H1 (cell line): ENCODE data around the gene INTS7.

Experiments used
- EP300 ChIP-seq, 2 experiments: IDR thresholded peaks; 1 replicate in 1 of 2; 2 replicates in 1 of 2; pipeline ENCODE4 v1.6.1; 2011 to 2012; ENCODE audit warnings: low read depth in 2 of 2, low read length in 2 of 2, mild to moderate bottlenecking in 2 of 2, borderline replicate concordance in 1 of 2, inconsistent platforms in 1 of 2, moderate library complexity in 1 of 2
- EZH2 ChIP-seq: fragments of 200-600 bp; sonication (generic); IDR thresholded peaks from 2 replicates; pipeline ENCODE4 v1.7.1; 2012; ENCODE audit warnings: low read depth, mild to moderate bottlenecking, moderate library complexity, low read length, inconsistent platforms; ENCODE audit not compliant: severe bottlenecking
- PHF8 ChIP-seq: fragments of 200-600 bp; sonication (generic); conservative IDR thresholded peaks from 2 replicates; pipeline ENCODE4 v1.7.1; 2012; ENCODE audit warnings: low read depth, mild to moderate bottlenecking, inconsistent platforms, low read length, moderate library complexity
- POLR2A ChIP-seq, 2 experiments: IDR thresholded peaks; 1 replicate in 1 of 2; 2 replicates in 1 of 2; pipeline ENCODE4 v1.6.1; 2011; ENCODE audit warnings: low read depth in 2 of 2, low read length in 2 of 2, mild to moderate bottlenecking in 2 of 2; ENCODE audit errors: control extremely low read depth in 1 of 2
- RBBP5 ChIP-seq: IDR thresholded peaks from 2 replicates; pipeline ENCODE4 v1.7.1; 2012; ENCODE audit warnings: low read depth, mild to moderate bottlenecking, inconsistent platforms, low read length, moderate library complexity, borderline replicate concordance
- TAF1 ChIP-seq: IDR thresholded peaks from 2 replicates; pipeline ENCODE4 v1.6.1; 2011; ENCODE audit warnings: mild to moderate bottlenecking, low read depth, low read length
- TF ChIP-seq, protein P1 (sequence below), 3 experiments: IDR thresholded peaks; 1 replicate in 2 of 3; 2 replicates in 1 of 3; pipeline versions ENCODE4 v1.5.1 to v1.6.1; 2011; ENCODE audit warnings: low read length in 3 of 3, mild to moderate bottlenecking in 3 of 3, inconsistent platforms in 2 of 3, low read depth in 1 of 3, moderate library complexity in 1 of 3; ENCODE audit not compliant: insufficient read depth in 1 of 3; ENCODE audit errors: control extremely low read depth in 1 of 3
- TF ChIP-seq, protein P2 (sequence below): IDR thresholded peaks from 2 replicates; pipeline ENCODE4 v1.6.1; 2012; ENCODE audit warnings: low read length, inconsistent platforms

DNA sequence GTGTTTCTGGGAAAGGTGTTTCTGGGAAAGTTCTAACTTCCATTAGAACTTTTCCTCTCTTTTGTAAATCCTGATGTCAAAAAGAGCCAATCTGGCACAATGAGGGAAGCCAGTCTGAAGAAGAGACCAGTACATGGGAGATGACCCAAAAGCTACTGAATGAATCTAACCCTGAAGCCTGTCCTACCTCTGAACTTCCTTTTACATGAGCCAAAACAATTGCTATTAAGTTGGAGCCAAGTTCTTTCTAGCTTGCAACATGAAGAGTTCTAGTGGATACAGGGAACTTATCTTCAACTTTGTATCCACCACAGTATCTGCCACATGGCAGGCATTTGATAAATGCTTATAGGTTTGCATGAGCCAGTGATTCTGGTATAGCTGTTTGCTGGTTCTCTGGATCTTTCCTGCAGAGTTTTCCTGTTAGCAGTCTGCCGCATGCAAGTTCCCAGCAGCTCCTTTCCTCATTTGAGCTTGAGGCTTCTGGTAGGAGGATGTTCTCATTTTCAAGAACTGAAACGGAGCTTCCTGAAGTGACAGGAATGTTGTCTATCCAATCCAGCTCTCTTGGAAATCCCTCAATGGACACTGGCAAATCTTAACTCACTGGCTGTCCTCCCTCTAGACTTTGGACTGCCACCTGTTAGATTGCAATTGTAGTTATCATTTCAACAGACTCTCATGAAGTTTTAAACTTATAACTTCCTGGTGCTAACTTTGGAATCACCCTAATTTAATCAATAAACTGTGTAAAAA lies 131.7 kb downstream of the INTS7 start:
- no peak for TF ChIP-seq EP300 (IDR thresholded peaks at IDR 0.05; ENCODE audit: borderline replicate concordance in 1 of 2, low read depth in 2 of 2, low read length in 2 of 2)
- no peak for TF ChIP-seq POLR2A (IDR thresholded peaks at IDR 0.05; ENCODE audit: control extremely low read depth in 1 of 2, low read depth in 2 of 2, low read length in 2 of 2)
- TF ChIP-seq, protein P1, sequence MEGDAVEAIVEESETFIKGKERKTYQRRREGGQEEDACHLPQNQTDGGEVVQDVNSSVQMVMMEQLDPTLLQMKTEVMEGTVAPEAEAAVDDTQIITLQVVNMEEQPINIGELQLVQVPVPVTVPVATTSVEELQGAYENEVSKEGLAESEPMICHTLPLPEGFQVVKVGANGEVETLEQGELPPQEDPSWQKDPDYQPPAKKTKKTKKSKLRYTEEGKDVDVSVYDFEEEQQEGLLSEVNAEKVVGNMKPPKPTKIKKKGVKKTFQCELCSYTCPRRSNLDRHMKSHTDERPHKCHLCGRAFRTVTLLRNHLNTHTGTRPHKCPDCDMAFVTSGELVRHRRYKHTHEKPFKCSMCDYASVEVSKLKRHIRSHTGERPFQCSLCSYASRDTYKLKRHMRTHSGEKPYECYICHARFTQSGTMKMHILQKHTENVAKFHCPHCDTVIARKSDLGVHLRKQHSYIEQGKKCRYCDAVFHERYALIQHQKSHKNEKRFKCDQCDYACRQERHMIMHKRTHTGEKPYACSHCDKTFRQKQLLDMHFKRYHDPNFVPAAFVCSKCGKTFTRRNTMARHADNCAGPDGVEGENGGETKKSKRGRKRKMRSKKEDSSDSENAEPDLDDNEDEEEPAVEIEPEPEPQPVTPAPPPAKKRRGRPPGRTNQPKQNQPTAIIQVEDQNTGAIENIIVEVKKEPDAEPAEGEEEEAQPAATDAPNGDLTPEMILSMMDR (IDR thresholded peaks at IDR 0.05; ENCODE audit: control extremely low read depth in 1 of 3, insufficient read depth in 1 of 3, low read depth in 1 of 3, low read length in 3 of 3): no peak
- no peak for TF ChIP-seq TAF1
- TF ChIP-seq PHF8: no peak
- TF ChIP-seq EZH2: no peak
- no peak for TF ChIP-seq RBBP5
- TF ChIP-seq, protein P2, sequence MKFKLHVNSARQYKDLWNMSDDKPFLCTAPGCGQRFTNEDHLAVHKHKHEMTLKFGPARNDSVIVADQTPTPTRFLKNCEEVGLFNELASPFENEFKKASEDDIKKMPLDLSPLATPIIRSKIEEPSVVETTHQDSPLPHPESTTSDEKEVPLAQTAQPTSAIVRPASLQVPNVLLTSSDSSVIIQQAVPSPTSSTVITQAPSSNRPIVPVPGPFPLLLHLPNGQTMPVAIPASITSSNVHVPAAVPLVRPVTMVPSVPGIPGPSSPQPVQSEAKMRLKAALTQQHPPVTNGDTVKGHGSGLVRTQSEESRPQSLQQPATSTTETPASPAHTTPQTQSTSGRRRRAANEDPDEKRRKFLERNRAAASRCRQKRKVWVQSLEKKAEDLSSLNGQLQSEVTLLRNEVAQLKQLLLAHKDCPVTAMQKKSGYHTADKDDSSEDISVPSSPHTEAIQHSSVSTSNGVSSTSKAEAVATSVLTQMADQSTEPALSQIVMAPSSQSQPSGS: no peak
